ENCODE data around the gene TNFRSF1A.
"Not testable (repeated sequence)": the region's sequence is repeated elsewhere in the genome, so short reads cannot be mapped to it uniquely, and the experiment has no call there.

TNFRSF1A gene

DNA sequence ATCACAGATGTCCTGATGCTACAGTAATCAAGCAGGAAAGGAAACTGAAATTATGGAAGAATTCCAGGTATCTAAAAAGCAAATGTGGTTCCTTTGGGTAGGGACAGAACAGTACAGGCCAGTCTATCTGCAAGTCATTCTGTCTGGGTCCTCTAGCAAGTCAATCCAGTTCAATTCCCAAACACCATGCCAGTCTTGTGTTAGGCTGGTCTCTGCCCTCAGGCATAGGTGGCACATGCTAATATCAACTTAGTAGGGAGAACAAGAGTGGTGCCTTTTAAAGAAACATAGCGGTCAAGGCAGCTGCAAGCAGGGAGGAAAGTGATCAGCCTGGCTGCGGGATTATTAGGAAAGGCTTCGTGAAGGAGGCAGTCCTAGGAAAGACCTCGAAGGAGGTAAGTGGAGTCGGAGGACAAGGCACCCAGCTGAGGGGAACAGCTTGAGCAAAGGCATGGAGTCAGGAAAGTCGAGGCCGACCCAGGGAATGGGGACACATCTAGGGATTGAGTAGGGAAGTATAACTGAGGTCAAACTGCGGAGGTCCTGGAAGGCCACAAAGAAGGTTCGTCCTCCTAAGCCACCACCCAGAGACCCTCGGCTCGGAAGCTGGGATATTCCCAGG lies 35.2 kb downstream of the TNFRSF1A start:
- H3K27me3 ChIP-seq: peaks cover 31% of the 10 kb centered on the region
- H3K4me3 ChIP-seq: no peak overlapping the region
- no peak overlapping the region for H3K4me2 ChIP-seq
- H3K36me3 ChIP-seq: no peaks in the 10 kb centered on the region
- H3K9me3 ChIP-seq: no peaks in the 10 kb centered on the region
- H3K27ac ChIP-seq: no peak overlapping the region
- no peaks in the 10 kb centered on the region for H4K20me1 ChIP-seq
- no peak for TF ChIP-seq Cebpa-rat (IDR thresholded peaks at IDR 0.05)
- no peak overlapping the region for H3K9ac ChIP-seq
- H3K4me1 ChIP-seq: peaks cover 11% of the 10 kb centered on the region

DNA sequence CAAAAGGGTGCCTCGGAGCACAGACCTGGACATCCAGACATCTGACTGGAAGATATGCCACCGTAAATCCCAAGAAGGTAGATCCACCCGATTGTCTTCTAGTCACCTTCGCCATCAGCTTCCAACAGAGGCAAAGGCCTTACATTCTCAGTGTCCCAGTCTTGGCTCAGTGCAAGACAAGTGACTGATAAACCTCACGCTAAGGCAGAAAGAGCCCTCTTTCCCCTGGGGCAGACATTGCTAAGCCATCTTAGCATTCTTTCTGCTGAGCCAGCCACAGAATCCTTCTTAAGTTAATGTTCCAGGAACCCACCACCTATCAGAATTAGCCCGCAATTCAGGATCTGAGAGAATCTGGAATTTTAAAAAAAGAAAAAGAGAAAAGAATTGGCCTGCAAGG lies 35.7 kb downstream of the TNFRSF1A start:
- no peak for TF ChIP-seq Cebpa-rat (IDR thresholded peaks at IDR 0.05)
- no peaks in the 10 kb centered on the region for H3K9me3 ChIP-seq
- no peak overlapping the region for H3K27ac ChIP-seq
- no peaks in the 10 kb centered on the region for H3K36me3 ChIP-seq
- no peak overlapping the region for H3K4me2 ChIP-seq
- H3K4me1 ChIP-seq: peaks cover 11% of the 10 kb centered on the region
- H3K4me3 ChIP-seq: no peak overlapping the region
- no peak overlapping the region for H3K9ac ChIP-seq
- H3K27me3 ChIP-seq: peaks cover 25% of the 10 kb centered on the region
- no peaks in the 10 kb centered on the region for H4K20me1 ChIP-seq

DNA sequence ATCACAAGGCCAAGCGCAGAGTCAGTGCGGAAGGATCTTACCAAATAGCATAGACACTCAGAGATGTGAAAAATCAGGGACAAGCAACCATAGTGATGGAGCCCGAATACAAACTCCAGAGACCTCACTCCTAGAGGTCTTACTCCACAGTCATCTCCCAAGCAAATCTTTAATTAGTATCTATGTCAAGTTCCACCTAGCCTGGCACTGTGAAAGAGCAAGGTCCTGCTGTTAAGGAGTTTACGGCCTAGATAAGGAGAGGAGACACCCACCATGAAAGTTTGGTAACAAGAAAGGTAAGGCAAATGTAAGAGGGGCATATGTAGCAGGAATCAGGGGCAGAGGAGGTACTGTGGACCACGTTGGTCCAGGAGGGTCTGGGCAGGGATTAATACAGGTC lies 38.8 kb downstream of the TNFRSF1A start:
- Histone ChIP-seq H3K4me3 (no peak overlapping the region), H4K20me1 (no peaks in the 10 kb centered on the region), H3K36me3 (no peaks in the 10 kb centered on the region), H3K4me2 (no peak overlapping the region), H3K27ac (no peak overlapping the region), H3K9me3 (no peaks in the 10 kb centered on the region), H3K27me3 (no peaks in the 10 kb centered on the region; the same call in none of the 2 replicates), H3K9ac (no peak overlapping the region), H3K4me1 (peaks cover 12% of the 10 kb centered on the region)
- TF ChIP-seq Cebpa-rat (IDR thresholded peaks at IDR 0.05): no peak

DNA sequence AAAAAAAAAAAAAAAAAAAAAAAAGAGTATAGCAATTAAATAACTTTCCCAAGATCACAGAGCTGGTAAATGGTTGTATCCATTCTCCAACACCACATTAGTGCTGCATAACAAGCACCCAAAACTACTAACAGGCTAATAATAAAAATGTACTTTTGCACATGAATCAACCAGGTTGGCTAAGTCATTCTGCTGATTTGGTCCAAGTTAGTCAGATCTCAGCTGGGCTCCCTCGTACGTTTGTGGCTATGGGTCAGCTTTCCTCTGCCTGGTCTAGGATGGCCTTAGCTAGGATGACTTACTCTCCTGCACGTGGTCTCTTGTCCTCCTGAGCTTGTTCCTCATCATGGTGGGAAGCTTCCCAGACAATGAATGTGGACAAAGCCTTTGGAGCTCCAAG lies 39.3 kb downstream of the TNFRSF1A start:
- H3K4me1 ChIP-seq: peaks cover 12% of the 10 kb centered on the region
- no peaks in the 10 kb centered on the region for H4K20me1 ChIP-seq
- no peaks in the 10 kb centered on the region for H3K27me3 ChIP-seq
- H3K27ac ChIP-seq: no peak overlapping the region
- no peak overlapping the region for H3K4me2 ChIP-seq
- no peak overlapping the region for H3K4me3 ChIP-seq
- no peak overlapping the region for H3K9ac ChIP-seq
- no peaks in the 10 kb centered on the region for H3K9me3 ChIP-seq
- H3K36me3 ChIP-seq: no peaks in the 10 kb centered on the region
- no peak for TF ChIP-seq Cebpa-rat (IDR thresholded peaks at IDR 0.05)

DNA sequence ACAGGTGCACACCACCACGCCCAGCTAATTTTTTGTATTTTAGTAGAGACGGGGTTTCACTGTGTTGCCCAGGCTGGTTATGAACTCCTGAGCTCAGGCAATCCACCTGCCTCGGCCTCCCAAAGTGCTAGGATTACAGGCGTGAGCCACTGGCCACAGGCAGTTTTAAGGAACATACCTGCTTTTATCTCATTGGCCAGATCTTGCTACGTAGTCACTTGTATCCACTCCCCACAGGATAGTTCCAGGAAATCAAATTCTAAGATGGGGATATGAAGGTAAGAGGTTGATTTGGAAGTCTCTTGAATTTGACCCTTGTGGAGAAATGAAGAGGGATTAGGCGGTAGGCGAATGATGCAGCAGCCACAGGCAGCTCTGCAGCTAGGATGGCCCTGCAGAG lies 40.2 kb downstream of the TNFRSF1A start:
- Histone ChIP-seq H3K4me1 (peaks cover 12% of the 10 kb centered on the region), H3K27ac (no peak overlapping the region), H3K4me2 (no peak overlapping the region), H3K27me3 (no peaks in the 10 kb centered on the region), H3K36me3 (no peaks in the 10 kb centered on the region), H3K4me3 (no peak overlapping the region), H3K9me3 (no peaks in the 10 kb centered on the region), H3K9ac (no peak overlapping the region), H4K20me1 (no peaks in the 10 kb centered on the region)
- no peak for TF ChIP-seq Cebpa-rat (IDR thresholded peaks at IDR 0.05)

DNA sequence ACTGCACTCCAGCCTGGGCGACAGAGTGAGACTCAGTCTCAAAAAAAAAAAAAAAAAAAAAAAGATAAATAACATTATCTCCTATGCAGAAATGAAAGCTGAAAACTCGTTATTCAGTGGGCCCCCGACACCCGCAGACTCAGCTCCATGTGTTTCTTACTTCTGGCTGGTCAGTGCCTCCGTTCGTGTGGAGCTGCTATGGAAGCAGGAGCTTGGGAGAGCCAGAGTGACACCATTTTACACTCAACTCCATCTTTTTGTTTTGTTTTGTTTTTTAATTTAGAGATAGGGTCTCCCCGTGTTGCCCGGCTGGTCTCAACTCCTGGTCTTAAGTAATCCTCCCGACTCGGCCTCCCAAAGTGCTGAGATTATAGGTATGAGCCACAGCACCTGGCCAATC lies 44.7 kb downstream of the TNFRSF1A start:
- Histone ChIP-seq H3K9ac (no peak overlapping the region), H3K27ac (no peak overlapping the region), H3K4me1 (peaks cover 21% of the 10 kb centered on the region)

DNA sequence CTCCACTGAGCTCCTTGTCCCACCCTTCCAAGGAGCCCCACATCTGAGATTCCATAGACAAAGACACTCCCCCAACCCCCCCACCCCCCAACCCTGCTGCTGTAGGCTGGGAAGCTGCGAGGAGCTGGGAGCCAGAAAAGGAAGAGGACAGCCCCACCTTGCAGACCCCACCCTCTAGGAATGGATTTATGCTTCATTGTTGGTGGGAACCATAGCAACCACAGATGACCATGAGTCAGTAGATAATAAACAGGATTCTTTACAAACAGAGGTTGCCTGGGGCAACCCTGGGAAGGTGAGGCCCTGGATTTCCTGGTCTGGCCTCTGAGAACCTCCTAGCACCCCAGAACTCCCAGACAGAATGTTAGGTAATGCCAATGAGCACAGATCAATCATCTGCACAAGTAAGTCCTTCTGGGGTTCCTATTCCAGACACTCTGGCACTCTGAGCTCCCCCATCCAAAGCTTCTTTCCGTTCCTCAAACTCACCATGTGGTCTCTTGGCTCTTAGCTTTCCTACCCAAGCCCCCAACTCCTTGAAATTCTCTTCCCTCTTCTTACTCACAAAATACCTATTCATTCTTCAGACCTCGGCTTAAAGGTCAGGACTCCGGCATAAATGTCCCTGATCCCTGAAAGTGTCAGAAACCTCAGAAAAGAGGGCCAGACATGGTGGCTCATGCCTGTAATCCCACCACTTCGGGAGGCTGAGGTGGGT lies 46.6 kb downstream of the TNFRSF1A start:
- Histone ChIP-seq H3K4me2 (no peak overlapping the region), H4K20me1 (no peaks in the 10 kb centered on the region), H3K4me1 (peaks cover 20% of the 10 kb centered on the region), H3K9ac (no peak overlapping the region), H3K27ac (no peak overlapping the region), H3K36me3 (no peaks in the 10 kb centered on the region), H3K9me3 (peaks cover 4% of the 10 kb centered on the region), H3K4me3 (no peak overlapping the region), H3K27me3 (no peaks in the 10 kb centered on the region)
- TF ChIP-seq Cebpa-rat (IDR thresholded peaks at IDR 0.05): no peak

More for the DNA sequence above, 44.7 kb downstream of the TNFRSF1A start:
- Histone ChIP-seq H3K36me3 (no peaks in the 10 kb centered on the region), H4K20me1 (no peaks in the 10 kb centered on the region), H3K9me3 (no peaks in the 10 kb centered on the region), H3K4me2 (no peak overlapping the region), H3K4me3 (no peak overlapping the region), H3K27me3 (no peaks in the 10 kb centered on the region)
- no peak for TF ChIP-seq Cebpa-rat (IDR thresholded peaks at IDR 0.05)

DNA sequence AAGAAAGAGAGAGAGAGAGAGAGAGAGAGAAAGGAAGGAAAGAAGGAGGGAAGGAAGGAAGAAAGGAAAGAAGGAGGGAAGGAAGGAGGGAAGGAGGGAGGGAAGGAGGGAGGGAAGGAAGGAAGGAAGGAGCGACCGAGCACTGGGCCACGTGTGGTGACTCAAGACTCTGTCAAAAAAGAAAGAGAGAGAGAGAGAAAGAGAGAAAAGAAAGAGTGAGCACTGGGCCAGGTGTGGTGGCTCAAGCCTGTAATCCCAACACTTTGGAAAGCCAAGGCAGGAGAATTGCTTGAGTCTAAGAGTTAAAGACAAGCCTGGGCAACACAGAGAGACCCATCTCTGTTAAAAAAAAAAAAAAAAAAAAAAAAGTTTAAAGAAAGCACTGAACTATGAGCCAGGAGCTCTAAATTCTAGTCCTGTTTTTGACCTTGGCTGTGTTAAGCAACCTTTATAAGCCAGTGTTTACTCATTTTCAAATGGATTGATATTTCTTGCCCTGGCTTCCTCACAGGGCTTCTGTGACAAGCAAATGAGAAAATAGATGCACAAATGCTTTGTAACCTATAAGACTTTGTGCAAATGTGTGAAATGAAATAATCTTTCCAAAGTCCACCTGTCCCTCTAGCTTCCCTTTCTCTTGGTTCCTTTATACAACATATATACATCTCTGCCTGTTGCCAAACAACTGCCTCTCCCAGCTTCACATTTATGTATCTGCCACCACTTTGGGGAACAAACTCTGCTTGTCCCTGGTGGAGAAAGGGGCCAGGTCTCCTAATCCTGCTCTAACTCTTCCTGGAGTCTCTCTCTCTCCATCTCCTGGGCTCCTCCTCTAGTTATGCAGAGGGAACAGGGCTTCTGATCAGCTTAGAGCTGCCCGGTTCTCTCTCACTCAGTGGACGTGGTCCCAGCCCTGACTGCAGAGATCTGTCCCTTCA lies 47.5 kb downstream of the TNFRSF1A start:
- no peaks in the 10 kb centered on the region for H3K27me3 ChIP-seq
- H3K4me2 ChIP-seq: no peak overlapping the region
- H3K27ac ChIP-seq: no peak overlapping the region
- no peak for TF ChIP-seq Cebpa-rat (IDR thresholded peaks at IDR 0.05)
- no peaks in the 10 kb centered on the region for H4K20me1 ChIP-seq
- peaks cover 12% of the 10 kb centered on the region for H3K4me1 ChIP-seq
- H3K9me3 ChIP-seq: peaks cover 10% of the 10 kb centered on the region
- H3K36me3 ChIP-seq: no peaks in the 10 kb centered on the region
- no peak overlapping the region for H3K9ac ChIP-seq
- no peak overlapping the region for H3K4me3 ChIP-seq

DNA sequence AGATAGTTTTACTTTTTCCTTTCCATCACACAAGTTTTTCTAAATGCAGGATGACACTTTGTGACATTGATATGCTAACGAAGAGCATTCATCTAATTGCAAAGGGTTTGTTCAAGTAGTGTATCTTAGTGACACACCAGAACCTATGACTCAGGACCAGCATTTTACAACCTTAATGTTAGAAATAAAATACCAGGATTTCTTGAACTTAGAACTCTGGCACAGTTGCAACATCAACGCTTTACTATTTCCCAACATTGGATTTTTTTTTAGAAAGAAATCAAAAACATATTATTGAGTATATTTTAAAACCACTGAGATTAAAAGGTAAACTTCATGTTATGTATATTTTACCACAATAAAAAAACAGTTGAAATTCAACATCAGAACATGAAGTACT lies 49.3 kb downstream of the TNFRSF1A start:
- Histone ChIP-seq H3K9ac (no peak overlapping the region), H4K20me1 (no peaks in the 10 kb centered on the region), H3K4me3 (no peak overlapping the region), H3K27ac (no peak overlapping the region), H3K4me1 (peaks cover 9% of the 10 kb centered on the region), H3K27me3 (no peaks in the 10 kb centered on the region), H3K4me2 (no peak overlapping the region), H3K36me3 (no peaks in the 10 kb centered on the region), H3K9me3 (peaks cover 10% of the 10 kb centered on the region)
- TF ChIP-seq Cebpa-rat (IDR thresholded peaks at IDR 0.05): no peak

DNA sequence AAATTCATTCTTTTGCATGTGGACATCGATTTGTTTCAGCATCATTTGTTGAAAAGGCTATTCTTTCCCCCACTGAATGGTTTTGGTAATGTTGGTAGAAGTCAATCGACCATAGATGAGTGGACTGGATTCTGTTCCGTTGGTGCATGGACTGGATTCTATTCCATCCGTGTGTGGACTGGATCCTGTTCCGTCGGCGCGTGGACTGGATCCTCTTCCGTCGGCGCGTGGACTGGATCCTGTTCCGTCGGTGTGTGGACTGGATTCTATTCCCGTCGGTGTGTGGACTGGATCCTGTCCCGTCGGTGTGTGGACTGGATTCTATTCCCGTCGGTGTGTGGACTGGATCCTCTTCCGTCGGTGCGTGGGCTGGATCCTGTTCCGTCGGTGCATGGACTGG lies 52.0 kb downstream of the TNFRSF1A start:
- H3K27me3 ChIP-seq, H3K36me3 ChIP-seq, H3K4me3 ChIP-seq, H3K9ac ChIP-seq, H3K4me2 ChIP-seq, H3K9me3 ChIP-seq, H3K27ac ChIP-seq, H4K20me1 ChIP-seq: not testable (repeated sequence)
- H3K4me1 ChIP-seq: peaks cover 16% of the 10 kb centered on the region

DNA sequence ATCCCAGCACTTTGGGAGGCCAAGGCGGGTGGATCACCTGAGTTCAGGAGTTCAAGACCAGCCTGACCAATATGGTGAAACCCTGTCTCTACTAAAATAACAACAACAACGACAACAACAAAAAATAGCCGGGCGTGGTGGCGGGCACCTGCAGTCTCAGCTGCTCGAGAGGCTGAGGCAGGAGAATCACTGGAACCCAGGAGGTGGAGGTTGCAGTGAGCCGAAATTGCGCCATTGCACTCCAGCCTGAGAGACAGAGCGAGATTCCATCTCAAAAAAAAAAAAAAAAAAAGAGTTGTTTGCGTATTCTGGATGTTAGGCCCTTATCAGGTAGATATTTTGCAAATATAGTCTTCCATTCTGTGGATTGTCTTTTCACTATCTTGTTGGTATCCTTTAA lies 52.8 kb downstream of the TNFRSF1A start:
- not testable (repeated sequence) for H3K27ac ChIP-seq, H3K9me3 ChIP-seq, H3K4me2 ChIP-seq

More for the DNA sequence above, 52.8 kb downstream of the TNFRSF1A start:
- H3K27me3 ChIP-seq, H3K36me3 ChIP-seq, H3K4me3 ChIP-seq, H4K20me1 ChIP-seq, H3K9ac ChIP-seq: not testable (repeated sequence)
- peaks cover 16% of the 10 kb centered on the region for H3K4me1 ChIP-seq
